Endothelial cell of umbilical vein (primary cell): ENCODE results near the gene PDE11A. TPM values are rescaled to one million over a fixed set of nuclear protein-coding genes. Genes with fewer than 3 reads are reported as not detected.

Experiments
- BruUV-seq: library from RNA; stranded (reverse); fragments of 400-500 nt; replicated peaks from 2 replicates; lab custom pipeline; 2021; lab: Mats Ljungman, UMichigan
- CTCF ChIA-PET: fragments of 300-600, 350-600 bp; sonication (Branson Sonifier 250); formaldehyde crosslinking; loops from one replicate; lab custom pipeline; 2021; ENCODE audit warnings: antibody characterized with exemption, inconsistent platforms; lab: Charles Lee
- POLR2A ChIA-PET: fragments of 300-600, 350-600 bp; sonication (Branson Sonifier 250); formaldehyde crosslinking; loops from one replicate; lab custom pipeline; 2021; ENCODE audit warnings: antibody characterized with exemption, inconsistent platforms; lab: Charles Lee
- DNase-seq: peaks from one replicate; pipeline ENCODE4 v3.0.0-alpha.2; 2011; ENCODE audit warnings: low read depth, low spot score
- FAIRE-seq: peaks from 2 replicates; lab custom pipeline; 2011; peaks lifted over from hg19 to GRCh38; lab: Jason Lieb, UNC
- H2AFZ ChIP-seq: 2 replicates; pipeline ENCODE4 v1.6.0; 2012; ENCODE audit warnings: low read depth, low read length, control low read depth, inconsistent platforms
- H3K27ac ChIP-seq: 2 replicates; pipeline ENCODE4 v1.5.1; 2011; ENCODE audit warnings: low read depth, mild to moderate bottlenecking, control low read depth, low read length, moderate library complexity; ENCODE audit not compliant: insufficient read depth
- H3K27me3 ChIP-seq, 2 experiments: 2 replicates each; pipeline versions ENCODE4 v1.6.0 to v1.6.1; 2011; ENCODE audit warnings: low read length in 2 of 2, mixed read lengths in 1 of 2; ENCODE audit not compliant: control insufficient read depth in 2 of 2, insufficient read depth in 2 of 2
- H3K36me3 ChIP-seq, 2 experiments: 2 replicates in 1 of 2; 3 replicates in 1 of 2; pipeline ENCODE4 v1.5.1; 2011; ENCODE audit warnings: low read length in 2 of 2, mild to moderate bottlenecking in 1 of 2, moderate library complexity in 1 of 2; ENCODE audit not compliant: control insufficient read depth in 2 of 2, insufficient read depth in 2 of 2; ENCODE audit errors: extremely low read depth in 1 of 2
- H3K4me1 ChIP-seq: 3 replicates; pipeline ENCODE4 v1.5.1; 2011; ENCODE audit warnings: mild to moderate bottlenecking, low read length; ENCODE audit not compliant: control insufficient read depth, insufficient read depth; ENCODE audit errors: extremely low read depth
- H3K4me2 ChIP-seq: 2 replicates; pipeline ENCODE4 v1.6.1; 2011; ENCODE audit warnings: low read length, control low read depth, mixed read lengths; ENCODE audit not compliant: insufficient read depth
- H3K4me3 ChIP-seq, 3 experiments: fragments of 200-600 bp in 1 of 3; sonication (generic), shearing (Covaris generic) in 1 of 3; replicated peaks in 1 of 3; 2 replicates each; pipeline ENCODE4 v1.5.1; 2011 to 2016; ENCODE audit warnings: control low read depth in 3 of 3, low read length in 3 of 3, mild to moderate bottlenecking in 2 of 3, inconsistent platforms in 1 of 3, low read depth in 1 of 3, moderate library complexity in 1 of 3; ENCODE audit not compliant: insufficient read depth in 1 of 3
- H3K79me2 ChIP-seq: 2 replicates; pipeline ENCODE4 v1.6.0; 2012; ENCODE audit warnings: low read length, inconsistent platforms; ENCODE audit not compliant: control insufficient read depth, insufficient read depth
- H3K9ac ChIP-seq: replicated peaks from 2 replicates; pipeline ENCODE3; 2011; ENCODE audit warnings: low read length, control low read depth; ENCODE audit not compliant: insufficient read depth; ENCODE audit errors: extremely low read depth
- H3K9me1 ChIP-seq: replicated peaks from 3 replicates; pipeline ENCODE4 v1.6.0; 2011; ENCODE audit warnings: mild to moderate bottlenecking, low read length; ENCODE audit not compliant: control insufficient read depth, insufficient read depth; ENCODE audit errors: extremely low read depth
- H3K9me3 ChIP-seq: replicated peaks from 2 replicates; pipeline ENCODE4 v1.5.1; 2012; ENCODE audit warnings: low read length, inconsistent platforms; ENCODE audit not compliant: control insufficient read depth, insufficient read depth
- H4K20me1 ChIP-seq: replicated peaks from 2 replicates; pipeline ENCODE3; 2011; ENCODE audit warnings: mild to moderate bottlenecking, low read length; ENCODE audit not compliant: control insufficient read depth, insufficient read depth; ENCODE audit errors: extremely low read depth
- EZH2 ChIP-seq: IDR thresholded peaks from 2 replicates; pipeline ENCODE4 v1.6.1; 2012; ENCODE audit warnings: borderline replicate concordance, low read depth, mild to moderate bottlenecking, moderate library complexity, low read length, inconsistent platforms; ENCODE audit not compliant: severe bottlenecking
- FOS ChIP-seq: IDR thresholded peaks from 2 replicates; pipeline ENCODE4 v1.6.1; 2011; ENCODE audit warnings: mild to moderate bottlenecking, low read length, moderate library complexity, borderline replicate concordance; ENCODE audit not compliant: insufficient read depth
- GATA2 ChIP-seq: IDR thresholded peaks from 2 replicates; pipeline ENCODE4 v1.7.0; 2011; ENCODE audit warnings: low read depth, mild to moderate bottlenecking, moderate library complexity, mixed read lengths, low read length; ENCODE audit not compliant: insufficient read length, insufficient read depth
- JUN ChIP-seq: IDR thresholded peaks from 2 replicates; pipeline ENCODE4 v1.6.1; 2011; ENCODE audit warnings: borderline replicate concordance, low read depth; ENCODE audit not compliant: insufficient read length, insufficient read depth
- MYC ChIP-seq: IDR thresholded peaks from one replicate; pipeline ENCODE4 v1.6.1; 2011; ENCODE audit warnings: mild to moderate bottlenecking, low read depth, low read length
- POLR2A ChIP-seq: IDR thresholded peaks from 2 replicates; pipeline ENCODE4 v1.6.1; 2012; ENCODE audit warnings: low read depth, mild to moderate bottlenecking, control low read depth, low read length
- POLR2AphosphoS5 ChIP-seq: IDR thresholded peaks from 2 replicates; pipeline ENCODE4 v1.6.1; 2012; ENCODE audit warnings: low read depth, mild to moderate bottlenecking, control low read depth, low read length, moderate library complexity; ENCODE audit not compliant: insufficient read depth
- dilution Hi-C: fragments of 300-500 bp; cut with MboI; formaldehyde crosslinking; loops from one replicate; pipeline ENCODE4 v1.15.0; 2019; ENCODE audit warnings: low sequenced_read_pairs; ENCODE audit not compliant: extremely low pct_ligation_motif_present
- intact Hi-C: fragments of 100-400 bp; cut with micrococcal nuclease; formaldehyde crosslinking; loops from one replicate; pipeline ENCODE4 v1.10.0; 2022
- polyA plus RNA-seq, 4 experiments: library from polyadenylated mRNA; depleted of rRNA in 3 of 4; stranded (reverse) in 3 of 4; unstranded in 1 of 4; fragments of >200 nt; gene quantifications; 2 replicates each; pipeline versions ENCODE4 v1.2.1 to v1.2.3, GENCODE V29; 2011 to 2012; ENCODE audit warnings: missing spikeins in 1 of 4
- total RNA-seq: library from RNA; stranded (reverse); gene quantifications from 2 replicates; pipeline ENCODE4 v1.2.3, GENCODE V29; 2021
- TF ChIP-seq, protein P1 (sequence below): IDR thresholded peaks from 2 replicates; pipeline ENCODE4 v1.6.1; 2011; ENCODE audit not compliant: insufficient read depth, insufficient read length
- TF ChIP-seq, protein P2 (sequence below), 2 donors: IDR thresholded peaks; 1 replicate in 1 of 2; 2 replicates in 1 of 2; pipeline ENCODE4 v1.5.1; 2011; ENCODE audit warnings: low read length in 2 of 2, mild to moderate bottlenecking in 2 of 2, moderate library complexity in 2 of 2, control low read depth in 1 of 2, inconsistent platforms in 1 of 2, low read depth in 1 of 2; ENCODE audit not compliant: insufficient read depth in 1 of 2; ENCODE audit errors: extremely low read depth in 1 of 2

PDE11A gene
- total and polyA plus RNA-seq, 2 donors (not counting 3 experiments of a cell fraction or from before 2014, with no cell fraction given): 0.07 to 0.51 TPM

- H3K4me3 ChIP-seq: no peak overlapping the region
- TF ChIP-seq GATA2 (no peak), MYC (no peak), EZH2 (no peak), POLR2AphosphoS5 (no peak), POLR2A (no peak), JUN (no peak), FOS (no peak)
- TF ChIP-seq, protein P1, sequence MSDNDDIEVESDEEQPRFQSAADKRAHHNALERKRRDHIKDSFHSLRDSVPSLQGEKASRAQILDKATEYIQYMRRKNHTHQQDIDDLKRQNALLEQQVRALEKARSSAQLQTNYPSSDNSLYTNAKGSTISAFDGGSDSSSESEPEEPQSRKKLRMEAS: no peak
- TF ChIP-seq, protein P2, sequence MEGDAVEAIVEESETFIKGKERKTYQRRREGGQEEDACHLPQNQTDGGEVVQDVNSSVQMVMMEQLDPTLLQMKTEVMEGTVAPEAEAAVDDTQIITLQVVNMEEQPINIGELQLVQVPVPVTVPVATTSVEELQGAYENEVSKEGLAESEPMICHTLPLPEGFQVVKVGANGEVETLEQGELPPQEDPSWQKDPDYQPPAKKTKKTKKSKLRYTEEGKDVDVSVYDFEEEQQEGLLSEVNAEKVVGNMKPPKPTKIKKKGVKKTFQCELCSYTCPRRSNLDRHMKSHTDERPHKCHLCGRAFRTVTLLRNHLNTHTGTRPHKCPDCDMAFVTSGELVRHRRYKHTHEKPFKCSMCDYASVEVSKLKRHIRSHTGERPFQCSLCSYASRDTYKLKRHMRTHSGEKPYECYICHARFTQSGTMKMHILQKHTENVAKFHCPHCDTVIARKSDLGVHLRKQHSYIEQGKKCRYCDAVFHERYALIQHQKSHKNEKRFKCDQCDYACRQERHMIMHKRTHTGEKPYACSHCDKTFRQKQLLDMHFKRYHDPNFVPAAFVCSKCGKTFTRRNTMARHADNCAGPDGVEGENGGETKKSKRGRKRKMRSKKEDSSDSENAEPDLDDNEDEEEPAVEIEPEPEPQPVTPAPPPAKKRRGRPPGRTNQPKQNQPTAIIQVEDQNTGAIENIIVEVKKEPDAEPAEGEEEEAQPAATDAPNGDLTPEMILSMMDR (IDR thresholded peaks at IDR 0.05; ENCODE audit: extremely low read depth in 1 of 2, insufficient read depth in 1 of 2, low read depth in 1 of 2, low read length in 2 of 2): no peak
- BruUV-seq: no TSS peak
- H3K9me1 ChIP-seq: no peaks in the 10 kb centered on the region
- POLR2A ChIA-PET: no interaction called here
- no peak overlapping the region for H3K4me2 ChIP-seq
- no peak overlapping the region for H2AFZ ChIP-seq
- H3K79me2 ChIP-seq: no peaks in the 10 kb centered on the region
- CTCF ChIA-PET: no interaction called here
- dilution Hi-C loops: no loop called here
- no peaks in the 10 kb centered on the region for H3K27me3 ChIP-seq
- no peaks in the 10 kb centered on the region for H3K36me3 ChIP-seq
- DNase-seq (no peak), FAIRE-seq (no peak)
- H3K27ac ChIP-seq: no peak overlapping the region
- intact Hi-C loops: no loop called here
- no peaks in the 10 kb centered on the region for H4K20me1 ChIP-seq
- H3K9me3 ChIP-seq: no peaks in the 10 kb centered on the region
- H3K9ac ChIP-seq: no peak overlapping the region
- H3K4me1 ChIP-seq: no peaks in the 10 kb centered on the region
These were observed 198.7 kb downstream of the PDE11A start for GRCh38 chr2:177873915-177874314.
